Measurements from ENCODE around the gene SOSTDC1. TPM values are rescaled to one million over a fixed set of nuclear protein-coding genes. Genes with fewer than 3 reads are reported as not detected.

SOSTDC1 gene
- not detected for total RNA-seq (2021; fragmentation: NEBNext Ultra II Directional; extraction: Animal tissue kit (Norgen Biotek cat#: 25700))
- long read RNA-seq: 0 reads

- H3K9me3 Mint-ChIP-seq: no peaks in the 10 kb centered on the region
- H3K4me3 Mint-ChIP-seq: peak within 1 kb of the TSS; percentile 75; the same call in 1 of the 2 replicates
- no peak for DNase-seq
- H3K4me1 Mint-ChIP-seq (ENCODE audit: low read depth): no peaks in the 10 kb centered on the region; the same call in 1 of the 2 replicates
- peaks cover 5% of the 10 kb centered on the region for H3K27me3 Mint-ChIP-seq (ENCODE audit: insufficient read depth)
- H3K27ac Mint-ChIP-seq: no peak within 1 kb of the TSS
- no peaks in the 10 kb centered on the region for H3K36me3 Mint-ChIP-seq (ENCODE audit: low read depth)
- no peak for TF ChIP-seq CTCF (IDR thresholded peaks at IDR 0.05)
These were observed at the start of gene SOSTDC1 for GRCh38 chr7:16465469-16466361. Gene SOSTDC1, minus strand, starts transcription at chr7:16465738. Its CDS starts 70 bp downstream, at chr7:16465668.

GRCh38 chr7:16514729-16515128 lies 49.2 kb upstream of the SOSTDC1 start:
- Mint-ChIP-seq H3K27ac (no peak overlapping the region), H3K36me3 (ENCODE audit: low read depth) (no peaks in the 10 kb centered on the region), H3K27me3 (ENCODE audit: insufficient read depth) (peaks cover 6% of the 10 kb centered on the region), H3K4me1 (ENCODE audit: low read depth) (no peaks in the 10 kb centered on the region), H3K9me3 (no peaks in the 10 kb centered on the region), H3K4me3 (no peak overlapping the region)
- no peak for DNase-seq
- TF ChIP-seq CTCF (IDR thresholded peaks at IDR 0.05): no peak

GRCh38 chr7:16514271-16514670 lies 48.7 kb upstream of the SOSTDC1 start:
- TF ChIP-seq CTCF (IDR thresholded peaks at IDR 0.05): no peak
- H3K4me3 Mint-ChIP-seq: no peak overlapping the region
- H3K27me3 Mint-ChIP-seq (ENCODE audit: insufficient read depth): peaks cover 6% of the 10 kb centered on the region
- no peaks in the 10 kb centered on the region for H3K9me3 Mint-ChIP-seq
- H3K4me1 Mint-ChIP-seq (ENCODE audit: low read depth): no peaks in the 10 kb centered on the region
- H3K36me3 Mint-ChIP-seq (ENCODE audit: low read depth): no peaks in the 10 kb centered on the region
- no peak for DNase-seq
- H3K27ac Mint-ChIP-seq: no peak overlapping the region

GRCh38 chr7:16512097-16512496 lies 46.6 kb upstream of the SOSTDC1 start:
- Mint-ChIP-seq H3K9me3 (no peaks in the 10 kb centered on the region), H3K4me1 (ENCODE audit: low read depth) (no peaks in the 10 kb centered on the region), H3K4me3 (no peak overlapping the region), H3K36me3 (ENCODE audit: low read depth) (no peaks in the 10 kb centered on the region), H3K27ac (no peak overlapping the region), H3K27me3 (ENCODE audit: insufficient read depth) (peaks cover 10% of the 10 kb centered on the region)
- no peak for TF ChIP-seq CTCF (IDR thresholded peaks at IDR 0.05)
- DNase-seq: no peak

GRCh38 chr7:16511314-16511713 lies 45.8 kb upstream of the SOSTDC1 start:
- Mint-ChIP-seq H3K36me3 (ENCODE audit: low read depth) (no peaks in the 10 kb centered on the region), H3K4me1 (ENCODE audit: low read depth) (no peaks in the 10 kb centered on the region), H3K27ac (no peak overlapping the region), H3K4me3 (no peak overlapping the region), H3K27me3 (ENCODE audit: insufficient read depth) (peaks cover 7% of the 10 kb centered on the region), H3K9me3 (no peaks in the 10 kb centered on the region)
- DNase-seq: no peak
- TF ChIP-seq CTCF (IDR thresholded peaks at IDR 0.05): no peak

Data from HFFc6 (cell line).